ENCODE measurements around the gene YDJC. TPM values are rescaled to one million over a fixed set of nuclear protein-coding genes. Genes with fewer than 3 reads are reported as not detected.
"Not testable (repeated sequence)": the region's sequence is repeated elsewhere in the genome, so short reads cannot be mapped to it uniquely, and the experiment has no call there.

YDJC gene
- total and polyA plus RNA-seq, 7 donors, result 2.4 to 5.8 (median 4.0) TPM

DNA sequence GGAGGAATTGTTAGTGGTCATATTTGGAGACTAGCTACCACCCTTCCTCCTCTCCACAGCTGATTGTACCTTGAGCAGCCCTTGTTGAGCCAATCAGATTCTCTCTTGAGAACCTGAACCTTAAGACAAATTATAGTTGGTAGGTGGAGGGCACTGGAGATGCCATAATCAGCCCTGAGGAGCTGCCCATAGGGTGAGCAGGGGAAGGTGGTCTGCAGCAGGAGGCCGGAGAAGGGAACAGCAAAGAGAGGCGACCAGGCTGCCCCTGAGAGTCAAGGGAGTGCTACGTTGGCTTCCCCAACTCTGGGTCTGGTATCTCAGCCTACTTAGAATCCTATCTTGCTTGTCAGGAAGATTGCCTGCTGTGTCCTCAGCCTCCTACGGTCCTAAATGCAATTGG lies 9.5 kb upstream of the YDJC start:
- H3K4me3 ChIP-seq, result no peak overlapping the region
- DNase-seq (no peak), ATAC-seq (no peak)
- TF ChIP-seq, protein P1, sequence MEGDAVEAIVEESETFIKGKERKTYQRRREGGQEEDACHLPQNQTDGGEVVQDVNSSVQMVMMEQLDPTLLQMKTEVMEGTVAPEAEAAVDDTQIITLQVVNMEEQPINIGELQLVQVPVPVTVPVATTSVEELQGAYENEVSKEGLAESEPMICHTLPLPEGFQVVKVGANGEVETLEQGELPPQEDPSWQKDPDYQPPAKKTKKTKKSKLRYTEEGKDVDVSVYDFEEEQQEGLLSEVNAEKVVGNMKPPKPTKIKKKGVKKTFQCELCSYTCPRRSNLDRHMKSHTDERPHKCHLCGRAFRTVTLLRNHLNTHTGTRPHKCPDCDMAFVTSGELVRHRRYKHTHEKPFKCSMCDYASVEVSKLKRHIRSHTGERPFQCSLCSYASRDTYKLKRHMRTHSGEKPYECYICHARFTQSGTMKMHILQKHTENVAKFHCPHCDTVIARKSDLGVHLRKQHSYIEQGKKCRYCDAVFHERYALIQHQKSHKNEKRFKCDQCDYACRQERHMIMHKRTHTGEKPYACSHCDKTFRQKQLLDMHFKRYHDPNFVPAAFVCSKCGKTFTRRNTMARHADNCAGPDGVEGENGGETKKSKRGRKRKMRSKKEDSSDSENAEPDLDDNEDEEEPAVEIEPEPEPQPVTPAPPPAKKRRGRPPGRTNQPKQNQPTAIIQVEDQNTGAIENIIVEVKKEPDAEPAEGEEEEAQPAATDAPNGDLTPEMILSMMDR (IDR thresholded peaks at IDR 0.05), result no peak
- peaks cover 18% of the 10 kb centered on the region for H3K4me1 ChIP-seq
- no peaks in the 10 kb centered on the region for H3K36me3 ChIP-seq (ENCODE audit: insufficient read depth in 1 of 2, low read depth in 1 of 2)
- H3K9me3 ChIP-seq, result no peaks in the 10 kb centered on the region
- no peak overlapping the region for H3K27ac ChIP-seq
- H3K27me3 ChIP-seq (ENCODE audit: insufficient read depth in 3 of 3, low read length in 2 of 3), result no peaks in the 10 kb centered on the region
- intact Hi-C loops (cut with DNase I), result no loop called here
- WGBS, 3 donors, result 73 to 80% (median 80%) methylated on average over 4 of the region's 4 CpGs

DNA sequence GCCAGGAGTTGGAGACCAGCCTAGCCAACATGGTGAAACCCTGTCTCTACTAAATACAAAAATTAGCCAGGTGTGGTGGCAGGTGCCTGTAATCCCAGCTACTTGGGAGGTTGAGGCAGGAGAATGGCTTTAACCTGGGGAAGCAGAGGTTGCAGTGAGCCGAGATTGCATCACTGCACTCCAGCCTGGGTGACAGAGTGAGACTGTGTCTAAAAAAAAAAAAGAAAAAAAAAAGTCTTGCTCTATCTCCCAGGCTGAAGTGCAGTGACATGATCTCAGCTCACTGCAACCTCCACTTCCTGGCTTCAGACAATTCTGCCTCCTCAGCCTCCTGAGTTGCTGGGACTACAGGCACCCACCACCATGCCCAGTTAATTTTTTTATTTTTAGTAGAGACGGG lies 7.6 kb upstream of the YDJC start:
- ATAC-seq; intact Hi-C loops (cut with DNase I); H3K4me1 ChIP-seq; H3K4me3 ChIP-seq; H3K27me3 ChIP-seq (ENCODE audit: insufficient read depth in 3 of 3, low read length in 2 of 3); H3K36me3 ChIP-seq (ENCODE audit: insufficient read depth in 1 of 2, low read depth in 1 of 2); H3K9me3 ChIP-seq; H3K27ac ChIP-seq; DNase-seq: not testable (repeated sequence)
- 77 to 94% (median 85%) methylated on average over 2 of the region's 2 CpGs for WGBS, 3 donors

DNA sequence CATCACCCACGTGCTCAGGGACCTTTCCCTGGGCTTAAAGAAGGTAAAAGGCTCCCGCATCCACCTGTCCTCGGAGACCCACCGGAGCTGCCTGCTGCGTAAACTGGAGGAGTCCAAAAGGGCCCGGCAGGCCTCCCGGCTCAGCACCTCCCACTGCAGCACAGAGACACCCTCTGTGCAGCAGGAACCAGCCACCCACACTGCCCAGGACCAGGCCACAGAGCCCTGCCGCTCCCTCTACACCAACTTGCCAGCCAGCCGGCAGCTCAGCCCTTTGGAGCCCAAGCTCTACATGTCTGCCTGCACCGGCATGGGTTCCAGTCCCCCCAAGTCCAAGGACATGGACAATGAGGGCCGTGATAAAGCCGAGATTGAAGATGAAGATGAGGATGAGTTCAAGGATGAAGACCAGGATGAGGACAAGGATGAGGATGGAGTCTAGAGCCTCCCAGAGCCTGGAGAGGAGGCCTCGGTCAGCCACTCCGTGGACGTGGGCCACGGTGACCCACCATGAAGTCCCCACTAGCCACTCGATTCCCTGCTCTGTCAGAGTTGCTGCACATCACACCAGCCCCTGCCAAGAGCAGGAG lies 6.9 kb upstream of the YDJC start:
- no peaks in the 10 kb centered on the region for H3K36me3 ChIP-seq (ENCODE audit: insufficient read depth in 1 of 2, low read depth in 1 of 2)
- 91 to 95% (median 91%) methylated on average over 17 of the region's 17 CpGs for WGBS, 3 donors
- intact Hi-C loops (cut with DNase I), result no loop called here
- H3K27ac ChIP-seq, result no peak overlapping the region
- TF ChIP-seq, protein P1 (IDR thresholded peaks at IDR 0.05), result no peak
- H3K4me1 ChIP-seq, result peaks cover 8% of the 10 kb centered on the region
- H3K4me3 ChIP-seq, result no peak overlapping the region
- no peaks in the 10 kb centered on the region for H3K27me3 ChIP-seq (ENCODE audit: insufficient read depth in 3 of 3, low read length in 2 of 3)
- ATAC-seq (no peak), DNase-seq (no peak)
- H3K9me3 ChIP-seq, result no peaks in the 10 kb centered on the region

DNA sequence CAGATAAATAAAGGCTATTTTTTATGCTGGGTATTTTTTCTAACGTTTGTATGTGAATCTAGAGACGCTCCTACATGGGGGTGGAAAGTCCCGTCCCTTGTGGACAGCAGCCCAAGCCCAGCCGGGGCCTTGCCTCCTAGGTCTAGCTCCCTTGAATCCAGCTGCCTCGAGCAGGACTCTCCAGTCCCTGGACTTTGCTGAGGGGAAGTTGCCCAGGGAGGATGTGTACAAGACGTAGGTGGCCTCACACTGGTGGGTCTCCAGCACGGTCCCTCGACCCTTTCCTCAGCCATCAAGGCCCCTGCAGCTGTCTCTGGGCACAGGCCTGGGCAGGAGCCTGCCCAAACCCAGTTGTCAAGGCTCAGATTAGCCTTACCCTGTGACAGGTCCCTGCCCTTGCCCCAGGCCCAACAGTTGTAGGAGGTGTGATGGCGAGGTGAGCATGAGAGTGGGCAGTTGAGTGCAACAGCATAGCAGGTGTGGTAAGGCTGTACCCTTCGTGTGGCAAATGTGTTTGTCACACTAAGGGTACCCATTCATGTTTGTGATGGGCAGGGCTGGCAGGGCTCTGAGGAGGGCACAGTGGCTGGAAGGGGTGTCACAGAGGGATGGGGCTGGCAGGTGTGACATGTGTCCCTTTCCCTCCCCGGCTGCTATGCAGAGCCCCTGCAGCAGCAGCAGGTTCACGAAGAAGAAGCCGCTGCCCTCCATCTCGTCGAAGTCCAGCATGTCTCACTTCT lies 6.1 kb upstream of the YDJC start:
- WGBS, 3 donors, result 83 to 84% (median 84%) methylated on average over 14 to 15 of the region's 15 CpGs
- TF ChIP-seq, protein P1 (IDR thresholded peaks at IDR 0.05), result no peak
- Histone ChIP-seq H3K27ac (no peak overlapping the region), H3K4me1 (peaks cover 1% of the 10 kb centered on the region), H3K36me3 (ENCODE audit: insufficient read depth in 1 of 2, low read depth in 1 of 2) (no peaks in the 10 kb centered on the region), H3K27me3 (ENCODE audit: insufficient read depth in 3 of 3, low read length in 2 of 3) (no peaks in the 10 kb centered on the region), H3K9me3 (no peaks in the 10 kb centered on the region), H3K4me3 (no peak overlapping the region)
- ATAC-seq, result no peak
- no peak for DNase-seq
- intact Hi-C loops (cut with DNase I), result no loop called here

DNA sequence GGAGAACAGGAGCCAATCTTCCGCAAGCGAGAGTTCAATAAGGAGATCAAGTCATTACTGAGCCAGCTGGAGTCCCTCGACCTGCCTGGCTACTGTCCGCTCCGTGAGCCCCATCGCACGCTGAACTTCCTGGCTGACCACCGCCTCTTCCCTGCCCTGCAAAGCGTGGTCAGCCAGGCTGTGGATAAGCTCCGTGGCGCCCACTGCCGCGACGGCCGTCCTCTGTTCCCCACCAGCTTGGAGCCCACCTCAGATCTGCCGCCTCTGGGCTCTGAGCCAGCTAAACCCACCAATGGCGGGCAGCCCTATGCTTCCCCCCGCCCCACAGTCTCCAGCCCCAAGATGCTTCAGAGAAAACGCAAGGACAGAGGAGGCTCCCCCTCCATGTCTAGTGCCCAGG lies 5.0 kb upstream of the YDJC start:
- Histone ChIP-seq H3K4me3 (no peak overlapping the region), H3K4me1 (no peaks in the 10 kb centered on the region), H3K9me3 (no peaks in the 10 kb centered on the region), H3K36me3 (ENCODE audit: insufficient read depth in 1 of 2, low read depth in 1 of 2) (no peaks in the 10 kb centered on the region), H3K27me3 (ENCODE audit: insufficient read depth in 3 of 3, low read length in 2 of 3) (no peaks in the 10 kb centered on the region), H3K27ac (no peak overlapping the region)
- TF ChIP-seq, protein P1 (IDR thresholded peaks at IDR 0.05), result no peak
- WGBS, 3 donors, result 84 to 86% (median 85%) methylated on average over 19 of the region's 19 CpGs
- DNase-seq, result no peak
- intact Hi-C loops (cut with DNase I), result no loop called here
- ATAC-seq, result no peak
